Activated CD8-positive, alpha-beta memory T cell treated with anti-CD3 and anti-CD28 coated beads for 48 hours (primary cell): ENCODE data around the gene PDE6B.
"Not testable (repeated sequence)": the region's sequence is repeated elsewhere in the genome, so short reads cannot be mapped to it uniquely, and the experiment has no call there.

ENCODE experiments used
- DNase-seq, 3 experiments: peaks; one replicate each; pipeline ENCODE4 v3.0.0-alpha.2; 2020; ENCODE audit warnings: low read depth in 2 of 3, low spot score in 2 of 3

Gene PDE6B

DNA sequence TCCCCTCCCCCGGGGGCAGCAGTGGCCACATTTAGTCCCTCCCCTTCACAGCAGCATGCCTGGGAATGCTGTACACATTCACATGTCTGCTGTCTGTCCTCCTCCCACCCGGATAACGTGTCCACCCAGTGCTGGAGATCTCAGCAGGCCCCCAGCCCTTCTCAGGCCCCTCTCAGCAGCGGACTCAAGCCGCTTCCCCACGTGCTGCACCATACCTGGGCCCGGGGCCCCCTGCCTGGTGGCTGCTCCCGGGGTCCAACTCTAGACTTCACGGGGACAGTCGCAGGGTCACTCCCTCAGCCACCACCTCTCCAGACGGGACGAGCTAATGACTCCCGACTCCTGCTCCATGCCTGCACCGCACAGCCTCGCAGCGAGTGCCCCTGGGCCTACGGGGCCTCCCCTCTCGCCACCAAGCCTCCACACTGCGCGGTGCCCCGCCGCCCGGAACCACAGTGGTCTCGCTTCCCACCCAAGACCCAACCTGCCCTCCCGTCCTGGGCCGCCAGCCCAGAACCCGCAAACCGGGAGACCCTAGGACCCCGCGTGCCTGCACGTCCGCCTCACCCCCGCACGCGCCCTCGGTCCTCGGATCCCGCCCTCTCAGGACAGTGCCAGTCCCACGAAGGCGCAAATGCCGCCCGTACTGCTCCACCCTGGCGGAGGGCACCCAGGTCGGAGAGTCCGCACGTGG is 79.0 kb downstream of the PDE6B start:
- no peak for DNase-seq

GRCh38 chr4:704971-705277 is 79.6 kb downstream of the PDE6B start:
- DNase-seq, result no peak

DNA sequence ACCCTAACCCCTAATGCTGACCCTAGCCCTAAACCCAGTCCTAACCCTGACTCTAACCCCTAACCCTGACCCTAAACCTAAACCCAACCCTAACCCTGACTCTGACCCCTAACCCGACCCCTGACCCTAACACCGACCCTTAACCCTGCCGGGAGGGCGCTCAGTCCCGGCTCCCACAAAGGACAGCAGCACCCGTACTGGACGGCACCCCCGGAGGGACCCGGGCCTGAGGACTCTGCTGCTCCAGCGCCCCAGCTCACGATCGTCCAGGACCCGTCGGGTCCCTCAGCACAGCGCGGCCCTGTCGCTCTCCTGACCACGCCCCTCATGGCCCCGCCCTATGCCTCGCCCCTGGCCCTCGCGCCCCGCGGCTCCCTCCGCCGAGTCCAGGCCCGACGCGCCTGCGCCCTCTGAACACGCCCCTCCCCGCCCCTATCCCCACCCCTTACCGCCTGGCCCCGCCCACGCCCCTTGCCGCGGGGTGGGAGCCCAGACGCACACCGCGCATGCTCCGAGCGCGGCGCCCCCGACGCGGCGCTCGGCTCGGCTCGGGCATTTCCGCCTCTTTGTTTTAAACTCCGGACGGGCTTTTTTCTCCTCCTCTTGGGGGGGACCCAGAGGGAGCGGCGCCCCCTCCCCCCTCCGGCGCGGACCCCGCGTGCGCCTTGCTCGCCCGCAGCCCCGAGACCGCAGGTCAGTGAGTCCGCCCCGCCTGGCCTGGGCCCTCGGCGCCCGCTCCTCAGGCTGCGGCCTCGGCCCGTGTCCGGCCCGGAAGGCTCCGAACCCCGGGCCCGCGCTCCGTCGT is 80.1 kb downstream of the PDE6B start, which contains the start of gene PCGF3:
TSS of gene PCGF3 (plus strand) at position 555 of the 805 bp plus-strand sequence. CDS start 27,849 bp downstream, outside the sequence.
- peak; percentile 94 to 97 (median 97) for DNase-seq

GRCh38 chr4:706083-706633 is 80.8 kb downstream of the PDE6B start:
- not testable (repeated sequence) for DNase-seq

DNA sequence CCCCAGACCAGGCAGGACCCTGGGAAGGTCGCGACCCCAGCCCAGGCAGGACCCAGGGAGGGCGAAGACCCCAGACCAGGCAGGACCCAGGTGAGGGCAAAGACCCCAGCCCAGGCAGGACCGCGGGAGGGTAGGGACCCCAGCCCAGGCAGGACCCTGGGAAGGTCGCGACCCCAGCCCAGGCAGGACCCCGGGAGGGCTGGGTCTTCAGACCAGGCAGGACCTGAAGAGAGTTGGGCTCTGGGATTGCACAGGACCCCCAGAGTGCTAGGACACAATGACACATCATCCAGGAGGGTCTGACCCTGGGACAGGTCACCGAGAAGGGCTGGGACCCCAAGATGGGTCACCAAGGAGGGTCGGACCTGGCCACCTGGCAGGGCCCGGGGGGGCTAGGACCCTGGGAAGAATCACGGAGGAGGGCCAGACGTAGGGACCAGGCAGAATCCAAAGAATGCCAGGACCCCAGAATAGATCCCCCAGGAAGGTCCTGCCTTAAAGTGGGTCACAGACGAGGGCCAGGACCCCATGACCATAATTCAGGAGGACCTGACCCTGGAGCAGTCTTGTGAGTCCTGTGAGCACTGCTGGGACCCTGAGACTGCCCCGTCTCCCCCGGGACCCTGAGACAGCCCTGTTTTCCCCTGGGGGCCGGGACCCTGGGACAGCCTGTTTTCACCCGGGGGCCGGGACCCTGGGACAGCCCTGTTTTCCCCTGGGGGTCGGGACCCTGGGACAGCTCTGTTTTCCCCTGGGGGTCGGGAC is 81.6 kb downstream of the PDE6B start:
- DNase-seq, result no peak

GRCh38 chr4:707929-708630 is 82.7 kb downstream of the PDE6B start:
- DNase-seq, result no peak

DNA sequence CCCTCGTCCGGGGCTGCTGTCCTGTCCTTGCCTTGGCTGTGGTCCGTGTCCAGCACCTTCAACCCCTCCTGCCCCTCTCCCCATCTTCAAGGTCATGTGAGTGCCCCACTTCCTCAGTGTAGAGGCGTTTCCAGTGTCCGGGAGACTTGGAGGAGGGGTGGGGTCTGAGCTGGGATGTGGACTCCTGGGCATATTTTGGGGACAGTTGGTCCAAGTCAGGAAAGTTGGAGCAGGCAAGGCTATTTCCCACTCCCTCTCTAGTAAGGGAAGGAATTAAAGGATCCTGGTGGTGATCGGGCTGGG is 83.2 kb downstream of the PDE6B start:
- DNase-seq, result no peak

GRCh38 chr4:709348-709747 is 84.0 kb downstream of the PDE6B start:
- no peak for DNase-seq

GRCh38 chr4:710116-710515 is 84.7 kb downstream of the PDE6B start:
- no peak for DNase-seq

DNA sequence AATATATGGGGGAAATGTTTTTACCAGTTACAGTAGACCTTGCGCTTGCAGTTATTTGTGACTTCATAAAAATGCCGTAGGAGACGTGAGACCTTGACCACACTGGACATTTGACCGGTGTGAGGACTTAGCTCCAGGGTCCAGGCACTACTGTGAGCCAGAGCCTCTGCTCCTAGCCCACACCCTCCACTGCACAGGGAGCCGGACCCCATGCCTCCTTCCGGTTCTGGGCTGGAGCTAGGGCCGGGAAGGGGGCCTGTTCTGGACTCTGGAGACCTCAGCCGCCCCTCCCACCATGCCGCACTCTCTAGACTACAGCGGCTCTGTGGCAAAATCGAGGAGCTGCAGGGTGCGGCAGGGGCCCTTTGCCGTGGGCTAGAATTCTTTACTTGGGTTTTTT is 85.5 kb downstream of the PDE6B start:
- DNase-seq, result no peak

GRCh38 chr4:712093-712492 is 86.7 kb downstream of the PDE6B start:
- no peak for DNase-seq

- DNase-seq, result no peak
Observed at GRCh38 chr4:712916-713632, 87.7 kb downstream of the PDE6B start.

DNA sequence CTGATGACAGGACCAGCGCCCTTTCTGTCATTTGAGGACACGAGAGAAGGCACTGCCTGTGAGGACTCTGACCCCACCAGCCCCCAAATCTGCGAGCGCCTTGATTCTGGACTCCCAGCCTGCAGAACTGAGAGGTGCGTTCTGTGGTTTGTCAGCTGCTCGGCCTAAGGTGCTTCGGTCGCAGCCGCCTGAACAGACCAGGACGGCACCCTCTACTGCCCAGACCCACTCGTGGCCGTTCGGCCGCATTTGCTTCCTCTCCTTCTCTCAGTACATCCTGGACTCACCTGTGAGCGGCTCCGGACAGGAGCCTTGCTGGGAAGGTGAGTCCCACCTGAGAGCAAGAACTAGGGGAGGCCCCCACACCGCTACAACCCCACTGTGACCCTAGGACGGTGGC is 88.7 kb downstream of the PDE6B start:
- no peak for DNase-seq

DNA sequence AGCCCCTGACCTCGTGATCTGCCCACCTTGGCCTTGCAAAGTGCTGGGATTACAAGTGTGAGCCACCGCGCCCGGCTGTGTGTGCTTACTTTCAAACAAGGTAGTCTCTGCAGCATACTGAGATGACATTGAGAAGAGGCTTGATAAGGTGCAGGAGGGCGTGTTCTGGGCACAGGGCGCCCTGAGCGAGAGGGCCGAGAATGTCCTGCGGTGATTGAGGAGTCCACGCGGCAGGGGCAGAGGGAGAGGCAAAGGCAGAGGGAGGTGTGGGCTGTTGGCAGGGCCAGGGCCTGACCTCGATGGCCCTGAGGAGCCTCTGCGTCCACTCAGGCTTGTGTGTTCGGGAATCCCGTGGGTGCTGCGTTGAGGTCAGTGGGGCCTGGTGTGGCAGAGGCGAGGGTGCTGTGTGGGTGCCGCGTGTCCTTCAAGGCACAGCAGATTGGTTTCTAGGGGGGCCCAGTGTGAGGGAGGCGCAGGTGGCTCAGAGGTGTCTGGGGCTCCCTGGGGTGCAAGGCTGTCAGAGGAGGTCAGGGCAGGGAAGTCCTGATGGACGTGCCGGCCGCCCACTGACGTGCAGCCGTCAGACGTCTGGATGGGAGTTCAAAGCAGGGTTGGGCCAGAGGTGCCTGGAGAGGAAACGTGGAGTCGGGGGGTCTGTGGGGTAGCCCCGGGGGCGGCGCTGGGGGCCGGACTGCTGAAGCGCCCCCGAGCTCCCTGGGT is 92.4 kb downstream of the PDE6B start:
- no peak for DNase-seq

GRCh38 chr4:718460-718859 is 93.1 kb downstream of the PDE6B start:
- DNase-seq, result no peak
